Hypothalamus (tissue), 51 donors: ENCODE data around the gene KRT33B.
"Not testable (repeated sequence)": the region's sequence is repeated elsewhere in the genome, so short reads cannot be mapped to it uniquely, and the experiment has no call there.

ENCODE experiments used
- DNase-seq, 51 donors: peaks; one replicate each; lab custom pipeline; 2025; lab: John Stamatoyannopoulos, UW

The KRT33B gene

DNA sequence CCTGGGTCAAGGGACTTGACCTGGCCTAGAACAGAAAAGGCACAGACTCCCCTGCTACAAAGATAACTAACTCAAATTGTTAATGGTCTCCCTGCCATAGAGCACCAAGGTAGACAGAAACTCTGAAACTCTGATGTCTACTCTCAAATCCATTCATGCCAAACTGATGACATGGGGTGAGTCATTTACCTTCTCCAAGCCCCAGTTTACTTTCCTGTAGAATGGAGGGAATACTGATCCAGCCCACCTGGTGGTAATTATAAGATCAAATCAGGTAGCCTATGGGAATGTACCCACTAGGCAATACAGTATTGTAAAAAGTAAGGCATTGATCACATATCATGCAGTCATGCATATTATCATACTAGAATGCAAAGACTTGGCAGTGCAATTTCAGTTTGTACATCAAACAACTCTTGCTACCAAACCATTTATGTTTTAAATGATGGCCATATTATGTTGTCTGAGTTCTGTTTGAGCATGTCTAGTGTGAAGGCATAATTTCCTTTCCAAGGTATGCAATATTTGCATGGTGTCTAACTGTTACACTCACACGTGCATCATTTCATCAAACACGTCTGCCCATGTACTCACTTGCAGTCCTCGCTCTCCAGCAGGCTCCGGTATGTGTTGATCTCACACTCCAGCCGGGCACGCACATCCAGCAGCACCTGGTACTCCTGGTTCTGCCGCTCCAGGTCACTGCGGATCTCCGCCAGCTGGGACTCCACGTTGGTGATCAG, 24.8 kb upstream of the KRT33B start:
- no peak for DNase-seq

- DNase-seq, result no peak
These were observed 24.2 kb upstream of the KRT33B start for GRCh38 chr17:41393826-41394225.

DNA sequence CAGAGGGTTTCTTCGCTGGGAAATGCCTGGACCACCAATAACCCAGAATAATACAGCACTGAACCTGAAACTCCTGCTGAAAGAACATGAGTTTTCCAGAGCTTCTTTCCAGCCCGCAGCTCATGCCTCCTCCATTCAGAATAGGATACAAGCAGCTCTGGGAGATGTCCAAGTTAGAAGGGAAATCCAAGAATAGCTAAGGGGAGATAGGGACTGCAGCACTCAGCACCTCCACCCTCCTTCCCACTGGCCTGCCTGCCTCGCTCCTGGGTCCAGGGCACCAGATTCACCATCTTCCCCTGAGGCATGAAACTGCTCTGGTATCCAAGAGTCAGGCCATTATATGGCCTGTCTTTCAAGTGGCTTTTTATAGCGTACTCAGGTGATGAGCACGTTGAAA, 23.7 kb upstream of the KRT33B start:
- DNase-seq, result no peak

DNA sequence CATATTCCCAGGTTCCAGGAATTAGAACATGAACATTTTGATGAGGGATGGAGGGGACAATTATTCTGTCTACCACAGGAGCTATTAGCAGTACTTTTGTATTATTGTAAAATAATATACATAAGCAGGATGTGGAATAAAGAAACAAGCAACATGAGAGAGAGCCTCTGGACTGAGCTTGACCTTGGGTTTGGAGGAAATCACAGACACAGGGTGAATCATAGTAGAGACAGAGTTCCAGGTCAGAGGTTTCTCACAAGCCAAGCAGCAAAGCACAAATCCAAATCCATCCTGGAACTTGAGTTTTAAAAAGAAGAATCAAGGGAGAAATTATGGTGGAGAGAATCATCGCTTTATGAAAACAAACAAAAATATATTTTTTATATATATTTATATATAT, 22.7 kb upstream of the KRT33B start:
- no peak for DNase-seq

DNA sequence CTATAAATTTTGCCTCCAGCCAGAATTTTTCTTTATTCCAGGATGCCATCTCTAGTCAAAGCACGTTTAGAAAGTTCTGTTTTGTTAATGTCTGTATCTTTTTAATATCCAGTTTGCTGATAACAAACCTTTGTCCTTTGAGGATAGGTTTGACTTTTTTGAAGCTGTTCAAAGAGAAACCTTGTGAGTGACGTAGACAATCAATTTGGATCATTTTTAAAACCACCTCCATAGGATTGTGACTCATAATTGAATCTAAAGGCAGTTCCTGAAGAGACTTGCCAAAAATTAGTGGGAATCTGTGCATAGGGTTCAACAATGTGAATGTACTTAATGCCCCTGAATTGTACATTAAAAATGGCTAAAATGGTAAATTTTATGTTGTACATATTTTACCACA, 21.9 kb upstream of the KRT33B start:
- no peak for DNase-seq

- no peak for DNase-seq
These were observed 20.9 kb upstream of the KRT33B start for GRCh38 chr17:41390411-41390938.

- no peak for DNase-seq
These were observed 18.1 kb upstream of the KRT33B start for GRCh38 chr17:41387670-41388069.

DNA sequence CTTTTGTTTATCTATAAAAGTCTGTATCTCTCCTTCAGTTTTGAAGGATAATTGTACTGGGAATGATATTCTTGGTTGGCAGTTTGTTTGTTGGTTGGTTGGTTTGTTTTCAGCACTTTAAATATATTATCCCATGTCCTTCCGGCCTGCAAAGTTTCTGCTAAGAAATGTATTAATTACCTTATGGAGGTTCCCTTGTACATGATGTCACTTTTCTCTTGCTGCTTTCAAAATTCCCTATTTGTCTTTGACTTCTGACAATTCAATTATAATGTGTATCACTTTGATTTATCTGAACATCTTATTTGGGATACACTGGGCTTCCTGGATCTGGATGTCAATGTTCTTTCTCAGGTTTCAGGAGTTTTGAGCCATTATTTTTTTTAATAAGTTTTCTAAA, 16.6 kb upstream of the KRT33B start:
- DNase-seq, result no peak

GRCh38 chr17:41383690-41384089, 14.1 kb upstream of the KRT33B start:
- no peak for DNase-seq

DNA sequence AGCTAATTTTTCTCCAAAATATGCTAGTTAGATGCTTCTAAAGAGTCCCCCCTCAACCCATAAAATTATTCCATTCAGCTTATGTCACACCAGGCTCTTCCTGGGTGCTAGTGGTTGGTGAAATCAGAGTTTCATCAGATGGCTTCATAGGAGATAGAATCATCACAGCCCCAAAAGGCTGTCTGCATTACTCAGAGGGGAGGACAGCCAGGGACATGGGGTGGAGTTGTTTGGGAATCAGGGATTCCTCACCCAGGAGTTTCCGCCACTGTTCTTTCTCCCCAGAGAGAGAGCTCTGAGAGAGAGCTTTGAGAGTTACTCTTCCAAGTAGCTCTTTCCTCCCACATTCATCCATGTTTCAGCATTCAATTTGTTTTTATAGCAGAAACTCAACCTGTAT, 12.8 kb upstream of the KRT33B start:
- no peak for DNase-seq

DNA sequence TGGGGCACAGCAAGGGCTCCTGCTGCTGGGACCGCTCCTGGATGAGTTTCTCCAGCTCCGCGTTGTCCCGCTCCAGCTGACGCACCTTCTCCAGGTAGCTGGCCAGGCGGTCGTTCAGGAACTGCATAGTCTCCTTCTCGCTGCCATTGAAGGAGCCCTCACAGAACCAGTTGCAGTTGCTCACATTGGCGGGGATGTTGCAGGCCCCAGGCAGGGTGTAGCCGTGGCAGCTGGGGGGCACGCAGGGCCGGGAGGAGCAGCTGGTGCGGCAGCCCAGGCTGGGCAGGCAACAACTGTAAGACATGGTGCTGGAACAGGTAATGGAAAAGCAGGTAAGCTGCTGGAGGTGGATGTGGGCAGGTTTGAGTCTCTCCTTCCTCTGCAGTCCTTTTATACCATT, 12.3 kb upstream of the KRT33B start, which contains the start of gene KRT34:
KRT34 (minus strand) TSS at position 364 of the 400 bp plus-strand sequence; CDS start at position 304, 60 bp downstream.
- not testable (repeated sequence) for DNase-seq

GRCh38 chr17:41380091-41380490, 10.5 kb upstream of the KRT33B start:
- DNase-seq, result not testable (repeated sequence)

- DNase-seq, result no peak
These were observed 7.9 kb upstream of the KRT33B start for GRCh38 chr17:41377546-41377945.

DNA sequence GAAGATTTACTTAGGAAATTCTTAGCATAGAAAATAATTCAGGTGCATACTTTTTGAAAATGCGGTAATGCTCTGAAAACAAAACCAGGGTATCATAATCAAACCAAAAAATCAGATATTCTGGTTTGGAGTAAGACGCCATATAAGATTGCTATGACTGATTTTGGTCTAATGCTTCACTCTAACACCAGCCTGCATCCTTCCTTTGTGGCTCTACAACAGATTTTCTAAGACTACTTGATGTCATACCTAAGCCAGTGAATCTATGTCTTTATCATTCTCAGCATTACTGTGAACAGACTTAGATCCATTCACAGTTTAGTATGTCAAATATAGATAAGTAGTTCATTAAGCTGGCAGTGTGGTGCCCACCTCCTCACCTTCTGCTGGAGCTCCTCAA, 590 bp downstream of the KRT33B start:
- DNase-seq, result no peak

GRCh38 chr17:41367426-41368075, 2.1 kb downstream of the KRT33B start:
- DNase-seq, result no peak

DNA sequence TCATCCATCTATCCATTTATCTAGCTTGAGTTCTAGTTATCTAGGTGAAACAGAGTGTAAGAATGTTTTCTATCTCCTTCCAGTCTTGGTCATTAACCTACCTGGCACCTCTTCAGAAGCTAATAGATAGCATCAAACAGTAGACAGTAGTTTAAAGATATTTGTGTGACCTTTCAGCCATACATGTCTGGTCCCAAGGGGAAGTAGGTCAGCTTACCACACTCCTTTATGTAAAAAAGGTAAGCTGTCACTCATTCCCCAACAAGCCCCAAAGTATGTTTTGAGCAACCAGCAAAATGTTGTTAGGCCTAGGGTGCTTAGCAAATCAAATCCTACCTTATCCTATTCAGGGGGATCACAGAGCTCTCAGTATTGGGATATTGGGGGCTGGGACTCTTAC, 3.5 kb downstream of the KRT33B start:
- DNase-seq, result no peak

DNA sequence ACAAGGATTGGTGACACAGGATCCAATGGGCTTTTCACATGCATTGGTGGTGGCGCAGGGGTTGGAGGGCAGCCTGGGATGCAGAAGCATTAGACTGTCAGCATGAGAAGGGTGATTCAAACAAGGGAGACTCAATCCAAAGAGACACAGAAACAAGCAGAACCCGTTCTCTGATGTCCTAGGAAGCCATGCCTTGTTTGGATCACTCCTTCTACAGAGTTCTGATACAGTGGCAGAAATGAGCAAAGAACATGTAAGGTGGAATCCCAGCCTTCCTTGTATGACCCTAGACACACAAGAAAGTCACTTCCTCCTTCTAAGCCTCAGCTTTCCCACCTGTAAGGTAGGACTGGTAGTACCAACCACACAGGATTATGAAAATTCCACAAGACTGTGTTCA, 5.7 kb downstream of the KRT33B start:
- no peak for DNase-seq

DNA sequence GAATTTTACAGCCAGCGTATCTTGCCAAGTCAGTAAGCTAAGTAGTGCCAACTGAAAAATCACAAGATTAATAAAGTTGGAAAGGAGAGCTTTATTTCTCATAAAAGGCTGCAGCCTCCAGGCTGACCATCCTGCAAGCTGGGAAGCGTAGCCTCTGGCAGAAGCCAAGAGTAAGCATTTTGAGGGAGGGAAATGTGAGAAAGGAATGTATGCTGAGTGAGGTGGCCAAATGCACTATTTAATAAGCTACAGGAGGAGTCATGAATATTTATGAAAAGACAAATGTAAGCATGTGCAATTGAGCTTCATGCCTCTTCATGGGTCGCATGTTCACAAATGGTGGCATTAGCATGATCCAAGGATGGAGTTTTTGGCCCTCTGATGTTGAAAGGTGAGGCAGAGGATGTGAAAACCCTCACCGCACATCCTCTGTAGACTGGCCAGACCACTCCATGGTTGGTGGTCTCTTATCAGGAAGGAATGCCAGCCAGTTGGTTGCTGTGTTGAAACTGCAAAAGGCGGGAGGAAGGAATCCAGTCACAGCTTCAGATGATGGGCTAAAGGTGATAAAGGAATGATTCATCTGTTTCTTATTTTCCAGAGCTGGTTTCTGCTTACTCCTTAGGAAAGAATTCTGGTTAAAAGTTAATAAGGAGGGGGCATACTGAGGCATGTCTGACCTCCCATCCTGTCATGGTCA, 9.2 kb downstream of the KRT33B start:
- DNase-seq, result no peak

- DNase-seq, result no peak
These were observed 15.1 kb downstream of the KRT33B start for GRCh38 chr17:41354536-41354935.

- DNase-seq, result no peak
These were observed 16.8 kb downstream of the KRT33B start for GRCh38 chr17:41352597-41353366.

DNA sequence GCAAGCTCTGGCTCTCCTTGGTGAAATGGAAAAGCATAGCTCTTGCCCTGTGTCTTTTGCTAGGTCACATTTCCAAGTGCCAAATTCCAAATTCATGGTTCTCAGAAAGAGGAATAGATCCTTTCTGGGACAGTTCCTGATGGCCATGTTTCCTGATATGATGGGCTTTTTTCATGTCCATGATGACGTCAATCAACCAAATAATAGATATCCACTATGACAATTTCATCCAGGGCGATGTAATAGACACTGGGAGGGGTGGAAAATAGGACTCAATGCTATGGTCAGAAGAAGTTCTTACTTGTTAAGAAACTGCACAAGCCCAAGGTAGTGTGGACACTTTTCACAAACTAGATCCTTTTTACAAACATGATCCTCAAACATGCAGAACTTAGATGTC, 18.4 kb downstream of the KRT33B start:
- DNase-seq, result no peak
